Measurements from ENCODE around the gene RFX8. TPM values are rescaled to one million over a fixed set of nuclear protein-coding genes. Genes with fewer than 3 reads are reported as not detected.

The RFX8 gene
- total and polyA plus RNA-seq, 2 of the 8 experiments (the other 6 are each of a cell fraction or from before 2014, with no cell fraction given) = 0.60 to 0.97 TPM

DNA sequence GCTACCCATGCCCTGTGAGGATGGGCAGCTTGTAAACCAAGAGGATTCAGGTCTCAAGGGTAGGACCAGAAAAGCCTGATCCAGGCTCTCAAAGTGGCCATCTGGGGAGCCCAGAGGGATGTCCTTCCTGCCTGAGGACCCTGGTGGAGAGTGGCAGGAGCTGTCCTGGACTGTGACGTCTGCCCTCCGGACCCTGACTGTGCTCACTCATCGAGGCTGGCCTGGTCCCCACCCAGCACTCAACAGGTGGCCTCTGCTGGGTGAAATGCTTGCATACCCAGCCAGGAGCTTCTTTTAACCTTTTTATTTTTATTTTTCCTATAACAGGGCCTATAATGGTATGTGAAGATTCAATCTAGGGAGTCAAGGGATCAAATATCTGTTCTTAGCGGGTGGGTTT lies 112.1 kb downstream of the RFX8 start:
- WGBS, 2 experiments (ENCODE audit: extremely low coverage in 1 of 2, insufficient coverage in 1 of 2, insufficient read length in 1 of 2, insufficient replicate concordance in 2 of 2, low coverage in 1 of 2, low lambda C conversion rate in 2 of 2, missing lambda C conversion rate in 1 of 2) = 94% methylated on average over 4 of the region's 4 CpGs; no CpG with 5 or more reads in 1 of the 2 experiments
- TF ChIP-seq TBP (IDR thresholded peaks at IDR 0.05; ENCODE audit: low read depth, low read length) (no peak), JUND (IDR thresholded peaks at IDR 0.05; ENCODE audit: low read length) (no peak), E2F6 (IDR thresholded peaks at IDR 0.05) (no peak), GABPA (IDR thresholded peaks at IDR 0.05; ENCODE audit: borderline replicate concordance, insufficient read depth, low read length) (no peak), NANOG (IDR thresholded peaks at IDR 0.05; ENCODE audit: insufficient read depth, low read depth, low read length, poor library complexity, severe bottlenecking) (no peak), KDM4A (IDR thresholded peaks at IDR 0.05; ENCODE audit: low read depth, low read length, severe bottlenecking) (no peak), FOSL1 (IDR thresholded peaks at IDR 0.05; ENCODE audit: insufficient read depth, low read depth, low read length) (no peak), CEBPB (IDR thresholded peaks at IDR 0.05; ENCODE audit: low read depth, low read length) (no peak), POLR2AphosphoS5 (IDR thresholded peaks at IDR 0.05; ENCODE audit: low read depth, low read length) (no peak), BRCA1 (IDR thresholded peaks at IDR 0.05; ENCODE audit: low read depth, low read length) (no peak), EZH2 (IDR thresholded peaks at IDR 0.05; ENCODE audit: low read depth, low read length, severe bottlenecking) (no peak), SP4 (IDR thresholded peaks at IDR 0.05; ENCODE audit: low read length) (no peak)
- TF ChIP-seq, protein P1, sequence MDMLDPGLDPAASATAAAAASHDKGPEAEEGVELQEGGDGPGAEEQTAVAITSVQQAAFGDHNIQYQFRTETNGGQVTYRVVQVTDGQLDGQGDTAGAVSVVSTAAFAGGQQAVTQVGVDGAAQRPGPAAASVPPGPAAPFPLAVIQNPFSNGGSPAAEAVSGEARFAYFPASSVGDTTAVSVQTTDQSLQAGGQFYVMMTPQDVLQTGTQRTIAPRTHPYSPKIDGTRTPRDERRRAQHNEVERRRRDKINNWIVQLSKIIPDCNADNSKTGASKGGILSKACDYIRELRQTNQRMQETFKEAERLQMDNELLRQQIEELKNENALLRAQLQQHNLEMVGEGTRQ (IDR thresholded peaks at IDR 0.05; ENCODE audit: low read length) = no peak
- Histone ChIP-seq H2AFZ (ENCODE audit: low read length) (no peak overlapping the region), H3K18ac (ENCODE audit: extremely low read depth, low read length) (no peak overlapping the region), H4K8ac (ENCODE audit: extremely low read depth, insufficient read depth, low read length) (no peak overlapping the region), H3K36me3 (ENCODE audit: control insufficient read depth in 2 of 4, insufficient read depth in 4 of 4, low read length in 3 of 4) (no peaks in the 10 kb centered on the region), H2BK15ac (ENCODE audit: low read length) (no peak overlapping the region), H3K79me1 (ENCODE audit: low read depth, low read length) (no peaks in the 10 kb centered on the region), H3K23ac (ENCODE audit: insufficient read length) (no peak overlapping the region), H2BK20ac (ENCODE audit: low read length) (no peak overlapping the region), H4K20me1 (replicated peaks in 1 of 2; ENCODE audit: control insufficient read depth in 1 of 2, insufficient read depth in 2 of 2, low read length in 2 of 2) (no peaks in the 10 kb centered on the region), H3K9ac (replicated peaks in 1 of 4; ENCODE audit: extremely low read depth in 1 of 4, low read depth in 3 of 4, low read length in 3 of 4) (no peak overlapping the region), H2BK120ac (replicated peaks; ENCODE audit: low read depth, low read length) (no peak overlapping the region), H3K9me3 (ENCODE audit: insufficient read depth in 2 of 2, low read depth in 1 of 2, low read length in 1 of 2) (no peaks in the 10 kb centered on the region), H3K4ac (replicated peaks; ENCODE audit: insufficient read length, low read depth, low read length) (no peak overlapping the region), H3K56ac (replicated peaks; ENCODE audit: insufficient read length, low read depth, low read length) (no peak overlapping the region), H2AK5ac (ENCODE audit: low read depth, low read length) (no peak overlapping the region), H3K27me3 (replicated peaks in 1 of 4; ENCODE audit: control insufficient read depth in 3 of 4, extremely low read depth in 1 of 4, insufficient read depth in 3 of 4, low read length in 3 of 4) (no peaks in the 10 kb centered on the region), H4K91ac (replicated peaks; ENCODE audit: insufficient read length, low read length) (no peak overlapping the region), H3K23me2 (ENCODE audit: low read depth, low read length) (no peaks in the 10 kb centered on the region), H3K14ac (ENCODE audit: insufficient read length) (no peak overlapping the region), H3K27ac (ENCODE audit: low read depth, low read length) (no peak overlapping the region), H3K4me3 (ENCODE audit: extremely low read depth in 1 of 4, insufficient read depth in 2 of 4, low read depth in 3 of 4, low read length in 4 of 4) (no peak overlapping the region), H2BK12ac (ENCODE audit: low read depth, low read length) (no peak overlapping the region), H3K4me1 (replicated peaks in 1 of 4; ENCODE audit: control insufficient read depth in 3 of 4, insufficient read depth in 4 of 4, low read length in 3 of 4) (peaks cover 2 to 7% (median 2%) of the 10 kb centered on the region in 4 experiments; a peak in 5 of 7 replicates), H4K5ac (ENCODE audit: insufficient read length, low read depth, low read length) (no peak overlapping the region), H3K79me2 (ENCODE audit: control insufficient read depth in 1 of 2, insufficient read depth in 2 of 2, low read length in 2 of 2) (no peaks in the 10 kb centered on the region), H2BK5ac (ENCODE audit: low read depth, low read length) (no peak overlapping the region), H3K4me2 (ENCODE audit: insufficient read depth in 1 of 2, low read depth in 2 of 2, low read length in 2 of 2) (no peak overlapping the region)
- POLR2A ChIA-PET (ENCODE audit: partially characterized antibody) = no interaction called here
- DNase-seq (ENCODE audit: low read depth in 1 of 2, low spot score in 2 of 2) (no peak), FAIRE-seq (no peak)
- CTCF ChIA-PET (ENCODE audit: partially characterized antibody) = interaction anchor here (1.2 to 4.8 kb wide), 8 partner anchors 11 to 1155 kb away, joined by 3 to 33 read pairs (median 8); partner anchors contain the start of gene CREG2

Measured in H1 (cell line).